ENCODE measurements around the gene DDR1.
"Not testable (repeated sequence)": the region's sequence is repeated elsewhere in the genome, so short reads cannot be mapped to it uniquely, and the experiment has no call there.

The DDR1 gene

GRCh38 chr6:30841644-30842504 lies 42.4 kb upstream of the DDR1 start:
- no peaks in the 10 kb centered on the region for H3K9me3 ChIP-seq (ENCODE audit: control insufficient read depth in 1 of 2, low read length in 2 of 2)
- peaks cover 0 to 9% of the 10 kb centered on the region in 2 donors for H3K4me1 ChIP-seq (ENCODE audit: control insufficient read depth in 1 of 2, insufficient read depth in 2 of 2, low read length in 2 of 2)
- no peak overlapping the region for H3K4me3 ChIP-seq (ENCODE audit: low read depth in 1 of 2, low read length in 2 of 2)
- H3K27ac ChIP-seq (ENCODE audit: low read length) = no peak overlapping the region
- H3K27me3 ChIP-seq (ENCODE audit: low read depth, low read length) = no peaks in the 10 kb centered on the region
- no peaks in the 10 kb centered on the region for H3K36me3 ChIP-seq (ENCODE audit: control insufficient read depth in 1 of 2, insufficient read depth in 2 of 2, low read length in 2 of 2)

GRCh38 chr6:30842754-30843610 lies 41.3 kb upstream of the DDR1 start:
- H3K4me1 ChIP-seq (ENCODE audit: control insufficient read depth in 1 of 2, insufficient read depth in 2 of 2, low read length in 2 of 2) = peaks cover 0 to 8% of the 10 kb centered on the region in 2 donors

GRCh38 chr6:30843611-30843998 lies 40.7 kb upstream of the DDR1 start:
- no peaks in the 10 kb centered on the region for H3K36me3 ChIP-seq (ENCODE audit: control insufficient read depth in 1 of 2, insufficient read depth in 2 of 2, low read length in 2 of 2)
- H3K4me3 ChIP-seq (ENCODE audit: low read depth in 1 of 2, low read length in 2 of 2) = no peak overlapping the region
- H3K4me1 ChIP-seq (ENCODE audit: control insufficient read depth in 1 of 2, insufficient read depth in 2 of 2, low read length in 2 of 2) = peaks cover 0 to 8% of the 10 kb centered on the region in 2 donors
- H3K27me3 ChIP-seq (ENCODE audit: low read depth, low read length) = no peaks in the 10 kb centered on the region
- H3K9me3 ChIP-seq (ENCODE audit: control insufficient read depth in 1 of 2, low read length in 2 of 2) = no peaks in the 10 kb centered on the region
- H3K27ac ChIP-seq (ENCODE audit: low read length) = no peak overlapping the region

More at GRCh38 chr6:30842754-30843610, 41.3 kb upstream of the DDR1 start:
- H3K27ac ChIP-seq (ENCODE audit: low read length) = no peak overlapping the region
- H3K4me3 ChIP-seq (ENCODE audit: low read depth in 1 of 2, low read length in 2 of 2) = no peak overlapping the region
- H3K9me3 ChIP-seq (ENCODE audit: control insufficient read depth in 1 of 2, low read length in 2 of 2) = no peaks in the 10 kb centered on the region
- no peaks in the 10 kb centered on the region for H3K27me3 ChIP-seq (ENCODE audit: low read depth, low read length)
- no peaks in the 10 kb centered on the region for H3K36me3 ChIP-seq (ENCODE audit: control insufficient read depth in 1 of 2, insufficient read depth in 2 of 2, low read length in 2 of 2)

- Histone ChIP-seq H3K4me3 (ENCODE audit: low read depth in 1 of 2, low read length in 2 of 2) (no peak overlapping the region), H3K27ac (ENCODE audit: low read length) (no peak overlapping the region), H3K4me1 (ENCODE audit: control insufficient read depth in 1 of 2, insufficient read depth in 2 of 2, low read length in 2 of 2) (peaks cover 0 to 8% of the 10 kb centered on the region in 2 donors), H3K36me3 (ENCODE audit: control insufficient read depth in 1 of 2, insufficient read depth in 2 of 2, low read length in 2 of 2) (no peaks in the 10 kb centered on the region), H3K27me3 (ENCODE audit: low read depth, low read length) (no peaks in the 10 kb centered on the region), H3K9me3 (ENCODE audit: control insufficient read depth in 1 of 2, low read length in 2 of 2) (no peaks in the 10 kb centered on the region)
These were observed 40.2 kb upstream of the DDR1 start for GRCh38 chr6:30844118-30844535.

- Histone ChIP-seq H3K27me3 (ENCODE audit: low read depth, low read length) (no peaks in the 10 kb centered on the region), H3K27ac (ENCODE audit: low read length) (no peak overlapping the region), H3K4me1 (ENCODE audit: control insufficient read depth in 1 of 2, insufficient read depth in 2 of 2, low read length in 2 of 2) (peaks cover 0 to 8% of the 10 kb centered on the region in 2 donors)
These were observed 39.1 kb upstream of the DDR1 start for GRCh38 chr6:30845183-30845582.

GRCh38 chr6:30847421-30847970 lies 36.8 kb upstream of the DDR1 start:
- H3K4me1 ChIP-seq (ENCODE audit: control insufficient read depth in 1 of 2, insufficient read depth in 2 of 2, low read length in 2 of 2) = peaks cover 0 to 8% of the 10 kb centered on the region in 2 donors
- no peaks in the 10 kb centered on the region for H3K9me3 ChIP-seq (ENCODE audit: control insufficient read depth in 1 of 2, low read length in 2 of 2)
- no peak overlapping the region for H3K27ac ChIP-seq (ENCODE audit: low read length)

More at GRCh38 chr6:30845183-30845582, 39.1 kb upstream of the DDR1 start:
- Histone ChIP-seq H3K9me3 (ENCODE audit: control insufficient read depth in 1 of 2, low read length in 2 of 2) (no peaks in the 10 kb centered on the region), H3K4me3 (ENCODE audit: low read depth in 1 of 2, low read length in 2 of 2) (no peak overlapping the region), H3K36me3 (ENCODE audit: control insufficient read depth in 1 of 2, insufficient read depth in 2 of 2, low read length in 2 of 2) (no peaks in the 10 kb centered on the region)

GRCh38 chr6:30847971-30848436 lies 36.3 kb upstream of the DDR1 start:
- Histone ChIP-seq H3K36me3 (ENCODE audit: control insufficient read depth in 1 of 2, insufficient read depth in 2 of 2, low read length in 2 of 2) (no peaks in the 10 kb centered on the region), H3K4me3 (ENCODE audit: low read depth in 1 of 2, low read length in 2 of 2) (no peak overlapping the region), H3K9me3 (ENCODE audit: control insufficient read depth in 1 of 2, low read length in 2 of 2) (no peaks in the 10 kb centered on the region), H3K27ac (ENCODE audit: low read length) (no peak overlapping the region), H3K4me1 (ENCODE audit: control insufficient read depth in 1 of 2, insufficient read depth in 2 of 2, low read length in 2 of 2) (peaks cover 0 to 8% of the 10 kb centered on the region in 2 donors), H3K27me3 (ENCODE audit: low read depth, low read length) (no peaks in the 10 kb centered on the region)

More at GRCh38 chr6:30847421-30847970, 36.8 kb upstream of the DDR1 start:
- no peaks in the 10 kb centered on the region for H3K36me3 ChIP-seq (ENCODE audit: control insufficient read depth in 1 of 2, insufficient read depth in 2 of 2, low read length in 2 of 2)
- no peaks in the 10 kb centered on the region for H3K27me3 ChIP-seq (ENCODE audit: low read depth, low read length)
- no peak overlapping the region for H3K4me3 ChIP-seq (ENCODE audit: low read depth in 1 of 2, low read length in 2 of 2)

GRCh38 chr6:30849903-30850651 lies 34.2 kb upstream of the DDR1 start:
- Histone ChIP-seq H3K27ac (ENCODE audit: low read length) (no peak overlapping the region), H3K4me3 (ENCODE audit: low read depth in 1 of 2, low read length in 2 of 2) (no peak overlapping the region), H3K36me3 (ENCODE audit: control insufficient read depth in 1 of 2, insufficient read depth in 2 of 2, low read length in 2 of 2) (no peaks in the 10 kb centered on the region), H3K27me3 (ENCODE audit: low read depth, low read length) (no peaks in the 10 kb centered on the region), H3K9me3 (ENCODE audit: control insufficient read depth in 1 of 2, low read length in 2 of 2) (no peaks in the 10 kb centered on the region), H3K4me1 (ENCODE audit: control insufficient read depth in 1 of 2, insufficient read depth in 2 of 2, low read length in 2 of 2) (no peaks in the 10 kb centered on the region)

GRCh38 chr6:30852459-30852858 lies 31.9 kb upstream of the DDR1 start:
- H3K4me3 ChIP-seq (ENCODE audit: low read depth in 1 of 2, low read length in 2 of 2); H3K4me1 ChIP-seq (ENCODE audit: control insufficient read depth in 1 of 2, insufficient read depth in 2 of 2, low read length in 2 of 2); H3K36me3 ChIP-seq (ENCODE audit: control insufficient read depth in 1 of 2, insufficient read depth in 2 of 2, low read length in 2 of 2): not testable (repeated sequence)

GRCh38 chr6:30854285-30855040 lies 29.9 kb upstream of the DDR1 start:
- Histone ChIP-seq H3K27me3 (ENCODE audit: low read depth, low read length) (no peaks in the 10 kb centered on the region), H3K9me3 (ENCODE audit: control insufficient read depth in 1 of 2, low read length in 2 of 2) (no peaks in the 10 kb centered on the region), H3K4me3 (ENCODE audit: low read depth in 1 of 2, low read length in 2 of 2) (no peak overlapping the region), H3K4me1 (ENCODE audit: control insufficient read depth in 1 of 2, insufficient read depth in 2 of 2, low read length in 2 of 2) (no peaks in the 10 kb centered on the region), H3K36me3 (ENCODE audit: control insufficient read depth in 1 of 2, insufficient read depth in 2 of 2, low read length in 2 of 2) (no peaks in the 10 kb centered on the region), H3K27ac (ENCODE audit: low read length) (no peak overlapping the region)

More at GRCh38 chr6:30852459-30852858, 31.9 kb upstream of the DDR1 start:
- not testable (repeated sequence) for H3K9me3 ChIP-seq (ENCODE audit: control insufficient read depth in 1 of 2, low read length in 2 of 2); H3K27me3 ChIP-seq (ENCODE audit: low read depth, low read length); H3K27ac ChIP-seq (ENCODE audit: low read length)

Data from muscle layer of duodenum (tissue), 2 donors.